HG03025 (cell line): ENCODE results near the gene ACE.

Source experiments
- ATAC-seq: cut with Tn5 transposase; IDR thresholded peaks from one replicate; pipeline ENCODE4 v1.9.1; 2021; ENCODE audit warnings: mild to moderate bottlenecking, moderate library complexity; ENCODE audit not compliant: unreplicated experiment, low FRiP score

ACE gene

GRCh38 chr17:63512896-63513644 lies 36.2 kb downstream of the ACE start:
- no peak for ATAC-seq

- no peak for ATAC-seq
These were observed 37.6 kb downstream of the ACE start for GRCh38 chr17:63514477-63514876.

GRCh38 chr17:63514974-63515373 lies 38.1 kb downstream of the ACE start:
- peak; percentile 41 for ATAC-seq

- ATAC-seq = no peak
These were observed 38.6 kb downstream of the ACE start for GRCh38 chr17:63515426-63515825.

- no peak for ATAC-seq
These were observed 40.3 kb downstream of the ACE start for GRCh38 chr17:63516910-63517824.

- ATAC-seq = no peak
These were observed 41.1 kb downstream of the ACE start for GRCh38 chr17:63517825-63518534.

GRCh38 chr17:63519116-63519881 lies 42.4 kb downstream of the ACE start:
- ATAC-seq = no peak

- no peak for ATAC-seq
These were observed 43.4 kb downstream of the ACE start for GRCh38 chr17:63519972-63520882.

- no peak for ATAC-seq
These were observed 46.5 kb downstream of the ACE start, which contains the start of gene KCNH6 for GRCh38 chr17:63523253-63523855. KCNH6 (plus strand) TSS chr17:63523358; CDS start chr17:63523414, 56 bp downstream.

GRCh38 chr17:63524051-63524450 lies 47.2 kb downstream of the ACE start:
- no peak for ATAC-seq

GRCh38 chr17:63525190-63525946 lies 48.5 kb downstream of the ACE start:
- ATAC-seq = no peak

- no peak for ATAC-seq
These were observed 50.0 kb downstream of the ACE start for GRCh38 chr17:63526861-63527260.

- no peak for ATAC-seq
These were observed 51.3 kb downstream of the ACE start for GRCh38 chr17:63528183-63528582.

- ATAC-seq = no peak
These were observed 53.1 kb downstream of the ACE start for GRCh38 chr17:63529711-63530556.

- ATAC-seq = no peak
These were observed 53.7 kb downstream of the ACE start for GRCh38 chr17:63530557-63531021.

- no peak for ATAC-seq
These were observed 54.4 kb downstream of the ACE start for GRCh38 chr17:63531022-63531965.
